ENCODE measurements around the gene PARD6G.

PARD6G gene

DNA sequence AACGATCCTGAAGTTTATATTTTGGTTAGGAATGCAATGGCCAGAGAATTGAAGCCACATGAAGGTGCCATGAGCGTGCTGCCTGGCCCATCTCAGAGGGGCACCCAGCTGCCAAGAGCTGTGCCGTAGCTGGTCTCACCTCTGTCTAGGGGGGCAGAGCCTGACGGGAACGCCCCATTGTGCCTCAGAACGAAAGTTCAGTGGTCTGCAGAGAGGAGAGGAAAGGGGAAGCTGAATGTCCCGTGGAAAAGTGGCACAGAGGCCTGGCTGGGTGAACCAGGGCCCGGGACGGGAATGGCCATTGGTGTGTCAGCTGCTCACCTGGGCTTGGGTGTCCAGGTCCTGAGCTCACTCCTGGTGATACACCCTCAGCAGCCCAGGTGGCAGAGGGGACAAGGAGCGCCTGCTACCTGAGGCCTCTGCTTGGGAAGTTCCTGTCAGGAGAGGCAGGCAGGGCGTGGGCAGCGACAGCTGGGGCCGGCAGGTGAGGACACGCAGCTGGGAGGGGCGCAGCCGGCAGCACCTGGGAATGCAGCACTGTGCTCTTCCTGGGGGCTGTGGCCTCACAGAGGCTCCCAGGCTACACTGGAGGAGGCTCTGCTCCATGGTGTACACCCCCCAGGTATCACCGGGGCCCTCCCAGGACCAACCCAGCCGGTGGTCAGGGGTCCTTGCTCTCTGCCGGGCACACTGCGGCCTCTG, 67.3 kb downstream of the PARD6G start:
- no peaks in the 10 kb centered on the region for H3K36me3 ChIP-seq
- no peak overlapping the region for H3K27ac ChIP-seq
- no peak overlapping the region for H3K4me3 ChIP-seq (ENCODE audit: low read depth in 1 of 2, low read length in 1 of 2)
- TF ChIP-seq, protein P1, sequence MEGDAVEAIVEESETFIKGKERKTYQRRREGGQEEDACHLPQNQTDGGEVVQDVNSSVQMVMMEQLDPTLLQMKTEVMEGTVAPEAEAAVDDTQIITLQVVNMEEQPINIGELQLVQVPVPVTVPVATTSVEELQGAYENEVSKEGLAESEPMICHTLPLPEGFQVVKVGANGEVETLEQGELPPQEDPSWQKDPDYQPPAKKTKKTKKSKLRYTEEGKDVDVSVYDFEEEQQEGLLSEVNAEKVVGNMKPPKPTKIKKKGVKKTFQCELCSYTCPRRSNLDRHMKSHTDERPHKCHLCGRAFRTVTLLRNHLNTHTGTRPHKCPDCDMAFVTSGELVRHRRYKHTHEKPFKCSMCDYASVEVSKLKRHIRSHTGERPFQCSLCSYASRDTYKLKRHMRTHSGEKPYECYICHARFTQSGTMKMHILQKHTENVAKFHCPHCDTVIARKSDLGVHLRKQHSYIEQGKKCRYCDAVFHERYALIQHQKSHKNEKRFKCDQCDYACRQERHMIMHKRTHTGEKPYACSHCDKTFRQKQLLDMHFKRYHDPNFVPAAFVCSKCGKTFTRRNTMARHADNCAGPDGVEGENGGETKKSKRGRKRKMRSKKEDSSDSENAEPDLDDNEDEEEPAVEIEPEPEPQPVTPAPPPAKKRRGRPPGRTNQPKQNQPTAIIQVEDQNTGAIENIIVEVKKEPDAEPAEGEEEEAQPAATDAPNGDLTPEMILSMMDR (IDR thresholded peaks at IDR 0.05) = no peak
- no peaks in the 10 kb centered on the region for H3K9me3 ChIP-seq
- peaks cover 15% of the 10 kb centered on the region for H3K27me3 ChIP-seq
- no peaks in the 10 kb centered on the region for H3K4me1 ChIP-seq (ENCODE audit: control insufficient read depth in 1 of 2, insufficient read depth in 1 of 2, low read depth in 1 of 2, low read length in 1 of 2)

DNA sequence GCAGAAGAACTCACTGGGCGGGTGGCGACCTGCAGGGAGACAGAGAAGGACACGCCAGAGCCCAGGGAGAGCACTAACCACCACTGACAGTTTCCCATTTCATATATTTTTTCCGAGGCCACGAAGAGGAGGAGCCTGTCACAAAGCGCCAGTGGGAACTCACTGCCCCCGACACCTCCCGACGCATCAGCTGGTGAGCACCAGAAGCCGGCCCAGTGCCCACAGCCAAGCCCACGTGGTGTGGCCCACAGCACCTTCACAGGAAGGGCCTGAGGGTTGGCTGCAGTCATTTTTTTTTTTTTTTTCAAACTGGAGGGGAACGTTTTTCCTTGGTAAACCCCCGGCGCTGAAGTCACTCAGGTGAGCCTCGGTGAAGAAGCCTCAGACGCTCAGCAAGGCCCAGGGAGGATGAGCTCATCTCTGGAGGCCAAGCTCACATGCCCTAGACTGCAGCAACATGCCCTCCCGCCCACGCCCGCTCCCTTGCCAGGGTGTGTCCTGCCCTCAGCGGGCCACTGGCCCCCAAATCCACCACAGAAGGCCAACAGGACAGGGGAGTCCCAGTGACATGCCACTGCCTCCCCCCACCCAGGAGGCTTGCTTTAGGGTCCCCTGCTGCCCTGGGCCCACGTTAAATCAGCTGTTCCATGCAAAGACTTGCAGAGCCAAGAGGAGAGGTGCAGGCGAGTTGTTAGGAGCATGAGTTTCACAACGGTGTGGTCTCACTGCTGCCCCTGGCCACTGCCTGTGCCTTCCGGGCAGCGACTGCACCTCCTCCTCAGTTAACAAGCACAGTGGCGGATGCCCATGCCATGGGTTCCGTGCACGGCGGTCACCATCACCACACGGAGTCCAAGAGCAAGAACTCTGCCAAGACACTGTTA, 68.1 kb downstream of the PARD6G start:
- H3K9me3 ChIP-seq = no peaks in the 10 kb centered on the region
- no peaks in the 10 kb centered on the region for H3K4me1 ChIP-seq (ENCODE audit: control insufficient read depth in 1 of 2, insufficient read depth in 1 of 2, low read depth in 1 of 2, low read length in 1 of 2)
- H3K36me3 ChIP-seq = no peaks in the 10 kb centered on the region
- no peak overlapping the region for H3K27ac ChIP-seq
- H3K4me3 ChIP-seq (ENCODE audit: low read depth in 1 of 2, low read length in 1 of 2) = no peak overlapping the region
- TF ChIP-seq, protein P1 (IDR thresholded peaks at IDR 0.05) = no peak
- peaks cover 17% of the 10 kb centered on the region for H3K27me3 ChIP-seq

DNA sequence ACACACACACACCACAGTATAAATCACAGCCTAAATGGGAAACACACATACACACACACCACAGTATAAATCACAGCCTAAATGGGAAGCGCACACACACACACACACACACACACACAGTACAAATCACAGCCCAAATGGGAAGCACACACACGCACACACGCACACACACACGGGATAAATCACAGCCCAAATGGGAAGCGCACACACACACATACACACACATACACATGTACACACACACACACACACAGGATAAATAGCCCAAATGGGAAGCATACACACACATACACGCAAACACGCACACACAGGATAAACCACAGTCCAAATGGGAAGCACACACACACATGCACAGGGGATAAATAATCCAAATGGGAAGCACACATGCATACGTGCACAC, 70.2 kb downstream of the PARD6G start:
- Histone ChIP-seq H3K27ac (no peak overlapping the region), H3K4me3 (ENCODE audit: low read depth in 1 of 2, low read length in 1 of 2) (no peak overlapping the region), H3K27me3 (peaks cover 22% of the 10 kb centered on the region), H3K36me3 (no peaks in the 10 kb centered on the region), H3K9me3 (no peaks in the 10 kb centered on the region), H3K4me1 (ENCODE audit: control insufficient read depth in 1 of 2, insufficient read depth in 1 of 2, low read depth in 1 of 2, low read length in 1 of 2) (no peaks in the 10 kb centered on the region)
- TF ChIP-seq, protein P1 (IDR thresholded peaks at IDR 0.05) = no peak

DNA sequence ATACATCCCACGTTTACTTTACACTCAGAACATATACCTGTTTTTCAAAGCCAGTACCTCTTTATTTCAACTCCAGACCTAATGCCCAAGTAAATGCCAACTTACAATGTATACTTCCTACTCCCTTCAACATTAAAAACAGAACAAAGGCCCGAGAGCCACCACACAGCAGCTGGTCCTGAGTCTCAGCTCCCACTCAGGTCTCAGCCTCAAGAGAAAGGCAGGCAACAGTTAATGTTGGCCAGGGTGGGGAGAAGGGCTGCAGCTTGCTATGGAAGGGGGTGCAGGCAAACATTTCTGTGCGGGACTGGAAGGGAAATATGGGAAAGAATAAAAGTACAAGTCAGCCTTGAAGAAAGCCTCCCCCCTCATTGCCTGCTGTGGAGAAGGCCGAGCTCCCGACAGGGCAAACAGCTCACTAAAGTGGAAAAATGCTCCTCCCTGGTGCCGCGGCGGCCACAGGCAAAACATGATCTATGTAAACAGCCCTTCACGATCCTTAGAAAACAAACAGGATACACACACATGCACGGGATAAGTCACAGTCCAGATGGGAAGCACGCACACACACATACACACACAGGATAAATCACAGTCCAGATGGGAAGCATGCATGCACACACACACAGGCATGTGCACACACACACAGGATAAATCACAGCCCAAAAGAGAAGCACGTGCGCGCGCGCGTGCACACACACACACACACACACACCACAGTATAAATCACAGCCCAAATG, 70.8 kb downstream of the PARD6G start:
- TF ChIP-seq, protein P1 (IDR thresholded peaks at IDR 0.05) = no peak
- no peaks in the 10 kb centered on the region for H3K4me1 ChIP-seq (ENCODE audit: control insufficient read depth in 1 of 2, insufficient read depth in 1 of 2, low read depth in 1 of 2, low read length in 1 of 2)

DNA sequence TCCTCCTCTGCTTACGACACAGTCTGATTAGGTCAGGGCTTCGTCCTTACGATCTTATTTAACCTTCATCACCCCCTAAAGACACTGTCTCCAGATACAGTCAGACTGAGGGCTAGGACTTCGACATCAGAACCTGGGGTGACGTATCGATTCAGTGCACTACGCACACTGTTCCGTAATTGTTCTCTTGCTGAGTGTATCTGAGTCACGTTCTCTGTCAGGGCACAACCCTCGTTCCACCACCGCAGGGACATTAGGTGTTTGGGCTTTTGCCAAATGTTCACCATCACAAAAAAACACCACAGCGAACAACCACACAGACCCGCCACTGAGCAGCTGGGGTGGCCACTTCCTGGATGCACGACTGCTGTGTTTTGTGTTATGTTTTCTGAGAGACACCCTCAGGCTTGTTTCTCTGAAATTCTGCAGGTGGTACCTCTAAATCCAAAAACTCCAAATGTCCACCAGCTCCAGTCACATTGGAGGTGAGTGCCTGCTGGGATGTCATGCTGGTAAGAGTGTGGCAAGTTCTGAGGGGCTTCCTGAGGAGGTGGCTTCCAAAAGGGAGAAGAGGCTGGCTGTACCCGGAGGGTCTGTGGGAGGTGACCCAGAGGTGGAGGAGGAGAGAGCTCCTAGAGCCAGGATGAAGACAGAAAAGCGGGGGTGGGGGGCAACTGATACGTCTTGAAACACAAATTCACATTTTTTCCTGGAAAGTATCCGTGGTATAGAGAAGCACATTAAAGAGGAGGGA, 71.7 kb downstream of the PARD6G start:
- no peaks in the 10 kb centered on the region for H3K36me3 ChIP-seq
- no peaks in the 10 kb centered on the region for H3K9me3 ChIP-seq
- peaks cover 36% of the 10 kb centered on the region for H3K27me3 ChIP-seq
- TF ChIP-seq, protein P1 (IDR thresholded peaks at IDR 0.05) = no peak
- no peak overlapping the region for H3K27ac ChIP-seq
- H3K4me1 ChIP-seq (ENCODE audit: control insufficient read depth in 1 of 2, insufficient read depth in 1 of 2, low read depth in 1 of 2, low read length in 1 of 2) = no peaks in the 10 kb centered on the region
- H3K4me3 ChIP-seq (ENCODE audit: low read depth in 1 of 2, low read length in 1 of 2) = no peak overlapping the region

More for the DNA sequence above, 70.8 kb downstream of the PARD6G start:
- no peak overlapping the region for H3K27ac ChIP-seq
- H3K27me3 ChIP-seq = peaks cover 28% of the 10 kb centered on the region
- H3K36me3 ChIP-seq = no peaks in the 10 kb centered on the region
- H3K4me3 ChIP-seq (ENCODE audit: low read depth in 1 of 2, low read length in 1 of 2) = no peak overlapping the region
- H3K9me3 ChIP-seq = no peaks in the 10 kb centered on the region

All from neutrophil (primary cell).